Neural progenitor cell (in vitro differentiated cells): ENCODE data around the gene ERC2.

Experiments used
- EZH2 ChIP-seq: fragments of 200-600 bp; sonication (generic); IDR thresholded peaks from 2 replicates; pipeline ENCODE4 v1.6.1; 2017; ENCODE audit warnings: antibody characterized with exemption, mild to moderate bottlenecking, moderate library complexity
- TF ChIP-seq, protein P1 (sequence below): fragments of 200-600 bp; sonication (generic); IDR thresholded peaks from 2 replicates; pipeline ENCODE4 v1.5.1; 2017; ENCODE audit warnings: antibody characterized with exemption, mild to moderate bottlenecking

- TF ChIP-seq, protein P1, sequence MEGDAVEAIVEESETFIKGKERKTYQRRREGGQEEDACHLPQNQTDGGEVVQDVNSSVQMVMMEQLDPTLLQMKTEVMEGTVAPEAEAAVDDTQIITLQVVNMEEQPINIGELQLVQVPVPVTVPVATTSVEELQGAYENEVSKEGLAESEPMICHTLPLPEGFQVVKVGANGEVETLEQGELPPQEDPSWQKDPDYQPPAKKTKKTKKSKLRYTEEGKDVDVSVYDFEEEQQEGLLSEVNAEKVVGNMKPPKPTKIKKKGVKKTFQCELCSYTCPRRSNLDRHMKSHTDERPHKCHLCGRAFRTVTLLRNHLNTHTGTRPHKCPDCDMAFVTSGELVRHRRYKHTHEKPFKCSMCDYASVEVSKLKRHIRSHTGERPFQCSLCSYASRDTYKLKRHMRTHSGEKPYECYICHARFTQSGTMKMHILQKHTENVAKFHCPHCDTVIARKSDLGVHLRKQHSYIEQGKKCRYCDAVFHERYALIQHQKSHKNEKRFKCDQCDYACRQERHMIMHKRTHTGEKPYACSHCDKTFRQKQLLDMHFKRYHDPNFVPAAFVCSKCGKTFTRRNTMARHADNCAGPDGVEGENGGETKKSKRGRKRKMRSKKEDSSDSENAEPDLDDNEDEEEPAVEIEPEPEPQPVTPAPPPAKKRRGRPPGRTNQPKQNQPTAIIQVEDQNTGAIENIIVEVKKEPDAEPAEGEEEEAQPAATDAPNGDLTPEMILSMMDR, result no peak
- TF ChIP-seq EZH2, result no peak
These were observed 557.7 kb downstream of the ERC2 start for GRCh38 chr3:55910543-55910942.
